SK-N-MC (cell line): ENCODE data around the gene FYB2.

Experiments used
- EZH2 ChIP-seq: fragments of 200-600 bp; sonication (generic); IDR thresholded peaks from one replicate; pipeline ENCODE4 v1.6.1; 2017; ENCODE audit warnings: antibody characterized with exemption
- POLR2AphosphoS5 ChIP-seq: IDR thresholded peaks from 2 replicates; pipeline ENCODE4 v1.6.1; 2012; ENCODE audit warnings: mild to moderate bottlenecking, low read depth, low read length, borderline replicate concordance

DNA sequence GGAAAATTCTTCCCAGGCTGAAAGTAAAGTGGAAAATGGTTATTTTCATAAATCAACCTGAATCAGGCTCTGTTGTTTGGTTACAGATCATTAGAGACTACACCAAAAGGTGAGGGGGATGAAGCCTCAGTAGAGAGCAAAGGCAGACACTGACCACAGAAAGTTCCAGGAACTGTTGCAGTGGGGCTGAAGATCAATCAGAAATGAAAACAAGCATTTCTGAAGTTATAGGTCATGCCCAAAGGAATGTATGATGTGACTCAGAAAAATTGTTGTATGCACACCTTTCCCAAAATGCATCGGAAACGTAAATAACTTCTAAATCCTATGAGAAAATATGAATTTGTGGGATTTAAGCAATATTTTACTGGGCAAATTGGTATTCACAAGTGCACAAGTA, 63.3 kb downstream of the FYB2 start:
- TF ChIP-seq EZH2 (no peak), POLR2AphosphoS5 (no peak)
